Esophagus (tissue), 2 donors: Measurements from ENCODE around the gene MRPS24. TPM values are rescaled to one million over a fixed set of nuclear protein-coding genes. Genes with fewer than 3 reads are reported as not detected.
"Not testable (repeated sequence)": the region's sequence is repeated elsewhere in the genome, so short reads cannot be mapped to it uniquely, and the experiment has no call there.

Source experiments
- H3K27ac ChIP-seq, 2 donors: one replicate each; pipeline ENCODE4 v1.5.1; 2013; ENCODE audit warnings: low read depth in 2 of 2, mild to moderate bottlenecking in 2 of 2, inconsistent platforms in 1 of 2, low read length in 1 of 2, moderate library complexity in 1 of 2
- H3K27me3 ChIP-seq, 2 donors: one replicate each; pipeline ENCODE4 v1.6.1; 2013; ENCODE audit warnings: low read length in 2 of 2, control low read depth in 1 of 2, mild to moderate bottlenecking in 1 of 2; ENCODE audit not compliant: insufficient read depth in 2 of 2, control insufficient read depth in 1 of 2
- H3K36me3 ChIP-seq, 2 donors: one replicate each; pipeline ENCODE4 v1.6.1; 2013; ENCODE audit warnings: low read length in 1 of 2; ENCODE audit not compliant: control insufficient read depth in 2 of 2, insufficient read depth in 2 of 2
- H3K4me1 ChIP-seq, 2 donors: one replicate each; pipeline ENCODE4 v1.6.1; 2013; ENCODE audit warnings: low read length in 1 of 2; ENCODE audit not compliant: control insufficient read depth in 2 of 2, insufficient read depth in 2 of 2
- H3K4me3 ChIP-seq, 2 donors: one replicate each; pipeline ENCODE4 v1.5.1; 2013; ENCODE audit warnings: low read length in 2 of 2, mild to moderate bottlenecking in 2 of 2, low read depth in 1 of 2, moderate library complexity in 1 of 2
- H3K9me3 ChIP-seq, 2 donors: one replicate each; pipeline ENCODE4 v1.6.1; 2013; ENCODE audit warnings: mild to moderate bottlenecking in 2 of 2, low read depth in 1 of 2, low read length in 1 of 2, moderate library complexity in 1 of 2; ENCODE audit not compliant: control insufficient read depth in 2 of 2, insufficient read depth in 1 of 2
- WGBS, 2 donors: extraction: QIAGEN DNeasy Blood & Tissue Kit; methylation state at CpG; one replicate each; pipeline ENCODE4 v1.1.7; 2013; 5-methylcytosine and 5-hydroxymethylcytosine counted together
- polyA plus RNA-seq, 2 donors: library from polyadenylated mRNA; stranded (reverse); fragments of 200-250 nt; gene quantifications; one replicate each; pipeline ENCODE4 v1.2.3, GENCODE V29; 2013
- donor health status: healthy with polysubstance abuse.
- donor health status: Bipolar disorder and iron deficiency.

Gene MRPS24
- polyA plus RNA-seq, 2 donors = 70.4 to 156 TPM

GRCh38 chr7:43898571-43898970 is 29.3 kb upstream of the MRPS24 start:
- 93 to 94% methylated on average over 2 of the region's 2 CpGs for WGBS, 2 donors
- H3K4me3 ChIP-seq, H3K4me1 ChIP-seq: not testable (repeated sequence)

GRCh38 chr7:43895847-43896415 is 26.6 kb upstream of the MRPS24 start:
- Histone ChIP-seq H3K4me1 (peaks cover 0 to 3% of the 10 kb centered on the region in 2 donors), H3K36me3 (no peaks in the 10 kb centered on the region), H3K27me3 (no peaks in the 10 kb centered on the region), H3K9me3 (no peaks in the 10 kb centered on the region), H3K4me3 (no peak overlapping the region), H3K27ac (no peak overlapping the region)
- WGBS, 2 donors = 87 to 94% methylated on average over 8 of the region's 8 CpGs

More at GRCh38 chr7:43898571-43898970, 29.3 kb upstream of the MRPS24 start:
- H3K36me3 ChIP-seq, H3K27me3 ChIP-seq, H3K9me3 ChIP-seq, H3K27ac ChIP-seq: not testable (repeated sequence)

GRCh38 chr7:43891069-43891955 is 22.0 kb upstream of the MRPS24 start:
- Histone ChIP-seq H3K36me3 (no peaks in the 10 kb centered on the region), H3K27me3 (no peaks in the 10 kb centered on the region), H3K4me1 (peaks cover 3% of the 10 kb centered on the region in 2 donors), H3K4me3 (no peak overlapping the region), H3K9me3 (no peaks in the 10 kb centered on the region), H3K27ac (no peak overlapping the region)
- WGBS, 2 donors = 82 to 87% methylated on average over 12 of the region's 12 CpGs

- 90 to 94% methylated on average over 6 of the region's 6 CpGs for WGBS, 2 donors
- H3K4me3 ChIP-seq = no peak overlapping the region
- no peak overlapping the region for H3K27ac ChIP-seq
- peaks cover 3% of the 10 kb centered on the region in 2 donors for H3K4me1 ChIP-seq
- no peaks in the 10 kb centered on the region for H3K36me3 ChIP-seq
- H3K27me3 ChIP-seq = no peaks in the 10 kb centered on the region
- no peaks in the 10 kb centered on the region for H3K9me3 ChIP-seq
These were observed 21.2 kb upstream of the MRPS24 start for GRCh38 chr7:43890468-43890867.

GRCh38 chr7:43888993-43889945 is 20.0 kb upstream of the MRPS24 start:
- H3K4me3 ChIP-seq = no peak overlapping the region
- H3K27ac ChIP-seq = no peak overlapping the region
- H3K36me3 ChIP-seq = peaks cover 0 to 1% of the 10 kb centered on the region in 2 donors
- H3K27me3 ChIP-seq = no peaks in the 10 kb centered on the region
- H3K9me3 ChIP-seq = no peaks in the 10 kb centered on the region
- 75 to 81% methylated on average over 7 of the region's 7 CpGs for WGBS, 2 donors
- peaks cover 3% of the 10 kb centered on the region in 2 donors for H3K4me1 ChIP-seq

GRCh38 chr7:43884617-43885016 is 15.3 kb upstream of the MRPS24 start:
- peaks cover 7 to 9% of the 10 kb centered on the region in 2 donors for H3K36me3 ChIP-seq
- H3K27ac ChIP-seq = no peak overlapping the region
- H3K9me3 ChIP-seq = no peaks in the 10 kb centered on the region
- no peaks in the 10 kb centered on the region for H3K4me1 ChIP-seq
- H3K27me3 ChIP-seq = no peaks in the 10 kb centered on the region
- WGBS, 2 donors = 86 to 89% methylated on average over 4 of the region's 4 CpGs
- no peak overlapping the region for H3K4me3 ChIP-seq

- no peaks in the 10 kb centered on the region for H3K27me3 ChIP-seq
These were observed 14.9 kb upstream of the MRPS24 start for GRCh38 chr7:43884209-43884608.

GRCh38 chr7:43880596-43880995 is 11.3 kb upstream of the MRPS24 start:
- H3K36me3 ChIP-seq = peaks cover 28 to 37% of the 10 kb centered on the region in 2 donors
- H3K27me3 ChIP-seq = no peaks in the 10 kb centered on the region
- peaks cover 0 to 3% of the 10 kb centered on the region in 2 donors for H3K4me1 ChIP-seq
- H3K4me3 ChIP-seq = no peak overlapping the region
- WGBS, 2 donors = 72 to 74% methylated on average over 5 of the region's 5 CpGs
- no peak overlapping the region for H3K27ac ChIP-seq
- H3K9me3 ChIP-seq = no peaks in the 10 kb centered on the region

More at GRCh38 chr7:43884209-43884608, 14.9 kb upstream of the MRPS24 start:
- Histone ChIP-seq H3K27ac (no peak overlapping the region), H3K36me3 (peaks cover 7 to 9% of the 10 kb centered on the region in 2 donors), H3K4me1 (no peaks in the 10 kb centered on the region), H3K4me3 (no peak overlapping the region), H3K9me3 (no peaks in the 10 kb centered on the region)
- 88 to 93% methylated on average over 4 of the region's 4 CpGs for WGBS, 2 donors

GRCh38 chr7:43879477-43879876 is 10.2 kb upstream of the MRPS24 start:
- Histone ChIP-seq H3K27ac (peak overlapping the region; percentile 66 to 68), H3K9me3 (no peaks in the 10 kb centered on the region), H3K4me3 (no peak overlapping the region), H3K36me3 (peaks cover 28 to 40% of the 10 kb centered on the region in 2 donors), H3K27me3 (no peaks in the 10 kb centered on the region), H3K4me1 (peaks cover 0 to 3% of the 10 kb centered on the region in 2 donors)
- WGBS, 2 donors = 67 to 73% methylated on average over 2 of the region's 2 CpGs
